Measurements from ENCODE around the gene LRRC63. TPM values are rescaled to one million over a fixed set of nuclear protein-coding genes. Genes with fewer than 3 reads are reported as not detected.

LRRC63 gene
- total and polyA plus RNA-seq, 9 of the 15 experiments (the other 6 are each of a cell fraction or from before 2014, with no cell fraction given) = 0.07 to 0.41 (median 0.24) TPM; not detected in 1

DNA sequence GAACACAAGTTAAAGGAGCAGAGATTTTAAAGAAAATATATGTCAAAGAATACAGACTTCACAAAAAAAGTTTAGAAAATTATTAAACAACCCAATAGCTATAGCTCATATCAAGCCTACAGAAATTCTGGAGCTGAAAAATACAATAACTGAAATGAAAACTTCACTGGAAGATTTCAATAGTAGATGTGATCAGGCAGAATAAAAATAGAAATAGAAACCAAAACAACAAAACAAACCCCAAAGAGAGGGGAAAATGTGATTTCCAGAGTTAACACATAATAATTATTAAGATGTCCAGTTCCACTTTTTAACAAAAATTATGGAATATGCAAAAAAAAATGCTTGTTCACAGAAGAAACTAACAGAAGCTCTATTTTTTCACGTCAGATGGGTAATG lies 23.6 kb downstream of the LRRC63 start:
- no TSS peak for BruUV-seq (replicated peaks)
- DNase-seq (ENCODE audit: extremely low read depth in 1 of 4, low spot score in 3 of 4) (no peak), FAIRE-seq (no peak), ATAC-seq (no peak)
- Histone ChIP-seq H3K4me1 (replicated peaks in 1 of 2; ENCODE audit: control insufficient read depth in 2 of 2, insufficient read depth in 2 of 2, low read length in 2 of 2) (no peaks in the 10 kb centered on the region), H4K20me1 (replicated peaks; ENCODE audit: control insufficient read depth, insufficient read depth, low read length) (no peaks in the 10 kb centered on the region), H3K36me3 (ENCODE audit: control insufficient read depth, insufficient read depth, low read length) (no peaks in the 10 kb centered on the region), H3K9ac (ENCODE audit: insufficient read depth in 1 of 2, low read depth in 2 of 2, low read length in 2 of 2) (no peak overlapping the region), H3K27ac (ENCODE audit: extremely low read depth, low read depth, low read length) (no peak overlapping the region), H3K27me3 (ENCODE audit: control insufficient read depth in 2 of 2, insufficient read depth in 2 of 2, low read length in 2 of 2) (no peaks in the 10 kb centered on the region), H3K9me3 (replicated peaks; ENCODE audit: control insufficient read depth, insufficient read depth, low read depth, low read length) (peaks cover 5% of the 10 kb centered on the region; the same call in 1 of the 2 replicates), H3K4me3 (no peak overlapping the region), H3K9me1 (ENCODE audit: control insufficient read depth, insufficient read depth, low read length) (no peaks in the 10 kb centered on the region), H3K4me2 (ENCODE audit: insufficient read depth, low read length) (no peak overlapping the region), H3K79me2 (ENCODE audit: control insufficient read depth, insufficient read depth, low read length) (no peaks in the 10 kb centered on the region), H2AFZ (ENCODE audit: low read depth, low read length) (no peak overlapping the region)
- TF ChIP-seq ZNF695 (CRISPR knock-in tag; IDR thresholded peaks at IDR 0.05) (no peak), KLF10 (CRISPR knock-in tag; IDR thresholded peaks at IDR 0.05) (no peak), CBX3 (IDR thresholded peaks at IDR 0.05; ENCODE audit: borderline replicate concordance in 1 of 2, low read length in 2 of 2) (0 out of 3 replicates have a peak, but pooled peaks of 1 of the 2 experiments have one; percentile 57), TRIM28 (IDR thresholded peaks at IDR 0.05) (peak; percentile 23; the same call in 1 of the 2 replicates), MEF2A (IDR thresholded peaks at IDR 0.05; ENCODE audit: control insufficient read depth, low read depth, low read length) (peak; percentile 55; the same call in 1 of the 2 replicates), TRIM24 (IDR thresholded peaks at IDR 0.05) (0 out of 4 replicates have a peak, but pooled peaks of 1 of the 2 experiments have one; percentile 12)
- TF ChIP-seq, protein P1, sequence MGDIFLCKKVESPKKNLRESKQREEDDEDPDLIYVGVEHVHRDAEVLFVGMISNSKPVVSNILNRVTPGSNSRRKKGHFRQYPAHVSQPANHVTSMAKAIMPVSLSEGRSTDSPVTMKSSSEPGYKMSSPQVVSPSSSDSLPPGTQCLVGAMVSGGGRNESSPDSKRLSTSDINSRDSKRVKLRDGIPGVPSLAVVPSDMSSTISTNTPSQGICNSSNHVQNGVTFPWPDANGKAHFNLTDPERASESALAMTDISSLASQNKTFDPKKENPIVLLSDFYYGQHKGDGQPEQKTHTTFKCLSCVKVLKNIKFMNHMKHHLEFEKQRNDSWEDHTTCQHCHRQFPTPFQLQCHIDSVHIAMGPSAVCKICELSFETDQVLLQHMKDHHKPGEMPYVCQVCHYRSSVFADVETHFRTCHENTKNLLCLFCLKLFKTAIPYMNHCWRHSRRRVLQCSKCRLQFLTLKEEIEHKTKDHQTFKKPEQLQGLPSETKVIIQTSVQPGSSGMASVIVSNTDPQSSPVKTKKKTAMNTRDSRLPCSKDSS (IDR thresholded peaks at IDR 0.05; ENCODE audit: low read depth, partially characterized antibody) = peak; percentile 52
- ChIA-PET CTCF (ENCODE audit: low intra/inter-chr PET ratio) (no interaction called here), POLR2A (no interaction called here)
- WGBS (ENCODE audit: insufficient coverage, low coverage, missing lambda C conversion rate) = 13% methylated on average over 1 of the region's 1 CpG
- intact Hi-C loops (cut with micrococcal nuclease) = no loop called here
- in situ Hi-C loops (cut with MboI) = no loop called here

Measured in K562 (cell line).